Measurements from ENCODE around the gene ABCC12.
"Not testable (repeated sequence)": the region's sequence is repeated elsewhere in the genome, so short reads cannot be mapped to it uniquely, and the experiment has no call there.

Gene ABCC12

GRCh38 chr16:48169896-48170295 lies 14.1 kb upstream of the ABCC12 start:
- DNase-seq (ENCODE audit: low read depth, low spot score) = no peak
- H3K4me3 ChIP-seq (ENCODE audit: low read length) = no peak overlapping the region

GRCh38 chr16:48168075-48168474 lies 12.3 kb upstream of the ABCC12 start:
- H3K4me3 ChIP-seq (ENCODE audit: low read length) = no peak overlapping the region
- no peak for DNase-seq (ENCODE audit: low read depth, low spot score)

- not testable (repeated sequence) for DNase-seq (ENCODE audit: low read depth, low spot score)
These were observed 10.8 kb upstream of the ABCC12 start for GRCh38 chr16:48166617-48167016.

GRCh38 chr16:48165961-48166578 lies 10.3 kb upstream of the ABCC12 start:
- no peak overlapping the region for H3K4me3 ChIP-seq (ENCODE audit: low read length)
- DNase-seq (ENCODE audit: low read depth, low spot score) = peak; percentile 11

More at GRCh38 chr16:48166617-48167016, 10.8 kb upstream of the ABCC12 start:
- H3K4me3 ChIP-seq (ENCODE audit: low read length) = not testable (repeated sequence)

GRCh38 chr16:48164907-48165715 lies 9.3 kb upstream of the ABCC12 start:
- DNase-seq (ENCODE audit: low read depth, low spot score) = peak; percentile 9
- no peak overlapping the region for H3K4me3 ChIP-seq (ENCODE audit: low read length)

- no peak for DNase-seq (ENCODE audit: low read depth, low spot score)
These were observed 7.1 kb upstream of the ABCC12 start for GRCh38 chr16:48162839-48163410.

GRCh38 chr16:48161906-48162305 lies 6.1 kb upstream of the ABCC12 start:
- H3K4me3 ChIP-seq (ENCODE audit: low read length) = no peak overlapping the region

More at GRCh38 chr16:48162839-48163410, 7.1 kb upstream of the ABCC12 start:
- no peak overlapping the region for H3K4me3 ChIP-seq (ENCODE audit: low read length)

GRCh38 chr16:48160575-48160974 lies 4.8 kb upstream of the ABCC12 start:
- H3K4me3 ChIP-seq (ENCODE audit: low read length) = no peak overlapping the region
- DNase-seq (ENCODE audit: low read depth, low spot score) = no peak

More at GRCh38 chr16:48161906-48162305, 6.1 kb upstream of the ABCC12 start:
- DNase-seq (ENCODE audit: low read depth, low spot score) = no peak

- H3K4me3 ChIP-seq (ENCODE audit: low read length) = no peak overlapping the region
- no peak for DNase-seq (ENCODE audit: low read depth, low spot score)
These were observed 2.5 kb upstream of the ABCC12 start for GRCh38 chr16:48158296-48158695.

GRCh38 chr16:48157794-48158193 lies 2.0 kb upstream of the ABCC12 start:
- no peak for DNase-seq (ENCODE audit: low read depth, low spot score)
- H3K4me3 ChIP-seq (ENCODE audit: low read length) = no peak overlapping the region

- H3K4me3 ChIP-seq (ENCODE audit: low read length) = no peak overlapping the region
- DNase-seq (ENCODE audit: low read depth, low spot score) = no peak
These were observed 1.5 kb upstream of the ABCC12 start for GRCh38 chr16:48157302-48157701.

GRCh38 chr16:48156790-48157209 lies 1.0 kb upstream of the ABCC12 start:
- DNase-seq (ENCODE audit: low read depth, low spot score) = peak; percentile 56
- no peak overlapping the region for H3K4me3 ChIP-seq (ENCODE audit: low read length)

GRCh38 chr16:48153774-48154173 lies 2.0 kb downstream of the ABCC12 start:
- H3K4me3 ChIP-seq (ENCODE audit: low read length) = no peak overlapping the region
- DNase-seq (ENCODE audit: low read depth, low spot score) = no peak

- no peak overlapping the region for H3K4me3 ChIP-seq (ENCODE audit: low read length)
- no peak for DNase-seq (ENCODE audit: low read depth, low spot score)
These were observed 3.6 kb downstream of the ABCC12 start for GRCh38 chr16:48152226-48152625.

- no peak overlapping the region for H3K4me3 ChIP-seq (ENCODE audit: low read length)
- DNase-seq (ENCODE audit: low read depth, low spot score) = no peak
These were observed 5.1 kb downstream of the ABCC12 start for GRCh38 chr16:48150707-48151106.

- no peak for DNase-seq (ENCODE audit: low read depth, low spot score)
- H3K4me3 ChIP-seq (ENCODE audit: low read length) = no peak overlapping the region
These were observed 9.1 kb downstream of the ABCC12 start for GRCh38 chr16:48146710-48147109.

GRCh38 chr16:48146131-48146530 lies 9.7 kb downstream of the ABCC12 start:
- no peak for DNase-seq (ENCODE audit: low read depth, low spot score)
- H3K4me3 ChIP-seq (ENCODE audit: low read length) = no peak overlapping the region

- no peak for DNase-seq (ENCODE audit: low read depth, low spot score)
- H3K4me3 ChIP-seq (ENCODE audit: low read length) = no peak overlapping the region
These were observed 11.9 kb downstream of the ABCC12 start for GRCh38 chr16:48143812-48144368.

- DNase-seq (ENCODE audit: low read depth, low spot score) = no peak
- H3K4me3 ChIP-seq (ENCODE audit: low read length) = no peak overlapping the region
These were observed 15.0 kb downstream of the ABCC12 start for GRCh38 chr16:48140821-48141220.

- H3K4me3 ChIP-seq (ENCODE audit: low read length) = no peak overlapping the region
- DNase-seq (ENCODE audit: low read depth, low spot score) = no peak
These were observed 16.3 kb downstream of the ABCC12 start for GRCh38 chr16:48139517-48139916.
